SKM-1 (cell line): Measurements from ENCODE around the gene ZBTB5.

Experiments used
- DNase-seq: peaks from one replicate; lab custom pipeline; 2025; ENCODE audit not compliant: unreplicated experiment; lab: John Stamatoyannopoulos, UW

Gene ZBTB5

DNA sequence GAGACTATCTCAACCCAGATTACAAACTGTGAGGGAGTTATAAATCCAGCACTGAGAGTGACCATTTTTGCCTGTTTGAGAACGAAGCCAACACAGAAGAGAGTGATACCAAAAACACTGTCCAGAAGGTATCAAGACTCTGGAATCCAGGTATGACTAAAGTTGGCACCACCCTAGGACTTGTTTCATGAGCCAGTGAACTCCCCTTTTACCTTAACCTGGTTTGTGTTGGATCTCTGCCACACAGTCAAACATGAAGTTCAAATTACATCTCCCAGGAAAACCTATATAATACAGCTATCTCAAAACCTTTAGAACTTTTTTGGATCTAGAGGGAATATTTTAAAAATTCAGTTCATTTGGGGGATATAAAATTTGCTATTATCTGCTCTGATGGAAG is 11.4 kb downstream of the ZBTB5 start:
- DNase-seq: no peak

DNA sequence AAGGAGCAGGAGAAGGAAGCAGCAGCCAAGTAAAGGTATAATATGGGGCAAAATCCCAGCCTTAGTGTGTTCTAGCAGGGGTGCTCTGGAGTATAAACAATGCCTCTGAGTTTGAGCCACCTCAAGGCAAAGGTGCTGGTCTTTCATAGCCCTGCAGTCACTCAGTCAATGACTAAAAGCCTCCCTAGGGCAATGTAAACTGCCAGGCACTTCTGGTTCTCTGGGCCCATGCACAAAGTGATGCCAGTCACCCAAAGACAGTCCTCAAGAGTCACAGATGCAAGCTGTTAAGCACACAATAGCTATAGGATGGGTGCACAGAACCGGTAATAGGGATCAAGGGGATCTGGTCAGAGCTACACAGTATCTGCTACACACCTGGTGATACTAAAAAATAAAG is 12.6 kb downstream of the ZBTB5 start:
- no peak for DNase-seq

DNA sequence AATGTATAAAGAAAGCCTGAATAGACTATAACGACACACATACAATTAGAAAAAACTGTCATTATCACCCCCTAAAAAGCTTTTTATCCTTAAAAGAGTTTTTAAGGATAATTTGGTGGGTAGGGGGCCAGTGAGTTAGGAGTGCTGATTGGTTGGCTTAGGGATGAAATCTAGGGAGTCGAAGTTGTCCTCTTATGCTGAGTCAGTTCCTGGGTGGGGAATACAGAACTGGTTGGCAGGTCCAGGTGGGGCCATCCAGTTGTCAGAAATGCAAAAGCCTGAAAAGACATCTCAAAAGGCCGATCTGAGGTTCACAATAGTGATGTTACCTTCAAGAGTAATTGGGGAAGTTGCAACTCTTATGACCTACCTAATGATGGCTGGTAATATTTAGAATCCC is 13.6 kb downstream of the ZBTB5 start:
- DNase-seq: no peak

DNA sequence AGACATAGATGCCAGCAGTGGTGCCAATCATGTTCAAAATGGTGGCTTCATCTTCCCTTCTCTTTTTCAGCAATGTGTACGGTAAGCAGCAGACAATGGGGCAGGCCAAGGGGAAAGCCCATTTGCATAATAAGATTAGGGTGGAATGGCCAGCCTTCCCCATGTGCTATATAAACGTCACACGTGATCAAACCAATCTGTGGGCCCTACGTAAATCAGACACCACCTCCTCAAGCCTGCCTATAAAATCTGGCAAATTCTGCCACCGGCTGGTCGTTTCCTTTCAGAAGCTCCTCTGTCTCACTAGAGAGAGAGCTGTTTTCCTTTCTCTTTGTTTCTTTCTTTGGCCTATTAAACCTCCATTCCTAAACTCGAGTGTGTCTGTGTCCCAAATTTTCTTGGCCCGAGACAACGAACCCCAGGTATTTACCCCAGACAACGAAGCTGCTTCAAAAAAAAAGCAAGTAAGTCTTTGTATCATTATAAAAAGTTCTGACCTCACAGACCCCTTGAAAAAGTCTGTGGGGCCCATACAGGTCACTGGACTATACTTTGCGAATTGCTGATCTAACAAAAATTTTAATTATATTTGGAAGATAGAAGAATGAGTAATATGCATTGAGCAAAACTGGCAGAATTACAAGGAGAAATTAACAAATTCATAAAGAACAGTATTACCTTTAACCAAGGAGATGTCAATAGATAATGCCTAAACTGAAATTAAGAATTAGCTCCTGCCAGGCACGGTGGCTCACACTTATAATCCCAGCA is 15.2 kb downstream of the ZBTB5 start:
- no peak for DNase-seq

DNA sequence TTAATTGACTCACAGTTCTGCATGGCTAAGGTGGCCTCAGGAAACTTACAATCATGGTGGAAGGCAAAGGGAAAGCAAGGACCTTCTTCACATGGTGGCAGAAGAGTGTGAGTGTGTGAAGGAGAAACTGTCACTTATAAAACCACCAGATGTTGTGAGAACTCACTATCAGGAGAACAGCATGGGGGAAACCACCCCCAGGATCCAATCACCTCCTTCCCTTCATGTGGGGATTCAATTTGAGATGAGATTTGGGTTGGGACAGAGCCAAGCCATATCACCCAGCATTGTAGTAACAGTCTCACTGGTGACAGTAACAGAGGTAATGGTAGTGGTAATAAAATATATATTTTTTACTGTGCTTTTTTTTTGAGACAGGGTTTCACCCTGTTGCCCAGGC is 18.1 kb downstream of the ZBTB5 start:
- no peak for DNase-seq

DNA sequence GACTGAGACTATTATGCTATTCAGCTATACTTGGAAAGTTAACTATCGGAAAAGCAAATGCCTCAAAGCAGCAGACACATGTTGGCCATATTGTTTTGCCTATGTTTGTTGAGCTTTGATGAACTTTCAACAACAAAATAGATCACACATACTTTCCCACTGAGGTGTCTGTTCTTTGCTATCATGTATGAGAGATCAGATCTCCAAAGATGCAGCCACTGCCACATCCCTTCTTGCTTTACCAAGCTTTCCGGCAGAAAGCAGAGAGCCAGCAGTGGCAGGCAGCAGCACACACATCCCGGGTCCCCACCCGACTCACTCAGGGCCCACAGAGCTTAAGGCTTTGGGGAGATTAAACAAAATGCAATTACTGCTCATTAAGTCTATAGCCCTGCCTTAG is 18.8 kb downstream of the ZBTB5 start:
- no peak for DNase-seq

DNA sequence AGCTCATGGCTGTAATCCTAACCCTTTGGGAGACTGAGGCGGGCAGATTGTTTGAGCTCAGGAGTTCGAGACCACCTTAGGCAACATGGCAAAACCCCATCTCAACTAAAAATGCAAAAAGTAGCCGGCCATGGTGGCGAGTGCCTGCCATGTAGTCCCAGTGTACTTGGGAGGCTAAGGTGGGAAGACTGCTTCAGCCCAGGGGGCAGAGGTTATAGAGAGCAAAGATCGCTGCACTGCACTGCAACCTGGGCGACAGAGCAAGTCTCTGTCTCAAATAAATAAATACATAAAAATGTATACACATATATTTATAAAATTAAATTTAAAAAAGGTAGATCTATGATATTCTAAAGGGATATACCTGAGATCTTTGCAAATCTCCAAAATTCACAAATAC is 19.4 kb downstream of the ZBTB5 start:
- DNase-seq: no peak

DNA sequence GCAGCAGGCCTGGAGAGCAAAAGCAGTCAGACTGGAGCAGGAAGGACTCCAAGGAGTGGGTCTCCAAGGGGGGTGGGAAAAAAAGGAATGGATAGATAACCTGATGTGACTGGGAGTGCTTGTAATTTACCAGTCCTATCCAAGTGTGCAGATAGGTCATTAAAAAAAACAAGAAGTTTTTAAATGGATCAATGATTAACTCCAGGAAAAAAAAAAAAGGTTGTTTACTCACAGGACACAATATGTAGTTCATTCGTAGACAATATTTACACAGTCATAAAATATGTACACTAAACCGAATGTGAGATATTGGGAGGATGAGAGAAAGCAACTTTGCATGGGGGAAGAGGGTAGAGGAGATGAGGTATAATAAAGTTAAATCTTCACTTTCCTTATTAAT is 20.4 kb downstream of the ZBTB5 start:
- DNase-seq: no peak

DNA sequence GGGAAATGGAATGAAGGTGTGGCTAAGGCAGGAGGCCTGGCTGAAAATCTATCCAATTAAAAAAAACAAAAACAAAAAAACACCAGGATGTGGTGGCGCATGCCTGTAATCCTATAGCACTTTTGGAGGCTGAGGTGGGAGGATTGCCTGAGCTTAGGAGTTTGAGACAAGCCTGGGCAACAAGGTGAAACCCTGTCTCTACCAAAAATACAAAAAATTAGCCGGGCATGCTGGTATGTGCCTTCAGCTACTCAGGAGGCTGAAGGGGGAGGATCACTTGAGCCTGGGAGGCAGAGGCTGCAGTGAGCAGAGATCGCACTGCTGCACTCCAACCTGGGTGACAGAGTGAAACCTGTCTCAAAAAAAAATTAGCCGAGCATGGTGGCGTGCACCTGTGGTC is 21.7 kb downstream of the ZBTB5 start:
- no peak for DNase-seq

DNA sequence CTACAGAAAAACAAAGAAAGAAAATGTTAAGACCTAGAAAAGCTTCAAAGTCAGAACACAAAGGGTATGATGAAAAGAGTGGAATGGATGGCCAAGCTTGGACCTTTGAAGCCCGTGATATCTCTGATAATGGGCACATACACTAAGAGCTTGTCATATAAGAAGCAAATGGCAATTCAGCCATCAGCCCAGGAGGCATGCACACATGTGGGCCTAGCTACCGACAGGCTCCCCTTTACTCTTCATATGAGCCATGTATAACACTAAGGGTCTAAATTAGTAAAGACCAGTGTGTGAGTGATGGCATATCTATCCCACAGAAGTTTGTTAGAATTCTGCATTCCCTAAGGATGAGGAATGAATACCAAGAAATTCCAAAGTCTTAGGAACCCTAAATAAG is 22.7 kb downstream of the ZBTB5 start:
- no peak for DNase-seq

DNA sequence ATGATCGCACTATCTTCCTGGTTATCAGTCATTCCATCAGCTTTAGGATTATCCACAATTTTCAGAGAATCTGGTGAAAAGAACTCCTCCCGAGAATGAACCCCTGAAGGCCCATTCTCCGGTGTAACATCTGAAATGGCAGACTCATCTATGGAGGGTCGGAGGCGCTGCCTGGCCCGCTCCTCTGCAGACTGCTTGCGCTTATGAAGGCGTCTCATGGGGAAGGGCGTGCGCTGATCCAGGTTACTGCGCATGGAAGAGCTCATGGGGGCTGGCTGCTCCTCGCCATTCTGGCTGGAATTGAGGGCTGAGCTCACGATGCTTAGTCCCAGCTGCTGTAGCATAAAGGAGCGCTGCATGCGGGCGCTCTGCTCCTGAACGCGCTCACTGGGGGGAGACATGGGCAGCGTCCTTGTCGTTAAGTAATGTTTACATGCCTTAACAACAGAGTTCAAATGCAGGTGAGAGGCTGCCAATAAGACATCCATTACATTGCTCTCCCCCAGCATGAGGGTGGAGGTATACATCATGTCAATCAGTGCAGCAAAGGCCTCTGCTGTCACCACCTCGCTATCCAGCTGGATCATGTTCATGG is 23.4 kb downstream of the ZBTB5 start:
- no peak for DNase-seq

DNA sequence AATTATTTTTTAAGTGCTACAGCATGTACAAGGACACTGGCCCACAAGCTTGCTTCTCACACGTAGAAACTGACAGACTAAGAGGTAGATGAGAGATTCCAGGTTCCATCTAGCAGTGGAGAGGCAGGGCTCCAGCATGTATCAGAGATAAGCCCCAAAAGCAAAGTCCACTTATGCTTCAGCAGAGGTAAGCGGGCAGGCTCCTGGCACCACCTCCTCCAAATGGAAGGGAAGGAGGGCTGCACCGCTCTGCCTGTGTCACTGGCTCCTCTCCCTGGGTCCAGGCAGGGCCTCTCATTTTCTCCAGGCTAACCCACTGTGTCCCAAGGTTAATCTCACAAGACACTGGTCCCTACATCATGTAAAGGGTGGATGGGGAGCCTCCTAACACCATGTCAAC is 26.9 kb downstream of the ZBTB5 start:
- DNase-seq: no peak

DNA sequence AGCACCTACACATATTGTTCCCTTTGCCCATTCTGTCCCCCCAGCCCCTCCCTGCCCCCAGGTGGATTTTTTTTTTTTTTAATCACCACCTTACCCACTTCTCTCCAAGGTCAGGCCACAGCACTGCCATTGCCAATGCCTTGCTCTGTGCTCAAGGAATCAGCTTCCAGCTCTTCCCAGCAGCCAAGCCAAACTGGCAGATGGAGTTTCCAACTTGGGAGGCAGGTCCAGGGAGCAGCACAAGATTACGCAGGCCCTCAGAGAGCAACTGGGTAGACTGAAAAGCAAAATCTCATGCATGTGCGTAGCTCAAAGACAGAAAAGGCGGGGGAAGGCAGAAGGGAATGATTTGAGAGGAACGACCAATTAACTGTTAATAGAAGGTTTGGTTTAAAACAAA is 27.6 kb downstream of the ZBTB5 start:
- DNase-seq: no peak

DNA sequence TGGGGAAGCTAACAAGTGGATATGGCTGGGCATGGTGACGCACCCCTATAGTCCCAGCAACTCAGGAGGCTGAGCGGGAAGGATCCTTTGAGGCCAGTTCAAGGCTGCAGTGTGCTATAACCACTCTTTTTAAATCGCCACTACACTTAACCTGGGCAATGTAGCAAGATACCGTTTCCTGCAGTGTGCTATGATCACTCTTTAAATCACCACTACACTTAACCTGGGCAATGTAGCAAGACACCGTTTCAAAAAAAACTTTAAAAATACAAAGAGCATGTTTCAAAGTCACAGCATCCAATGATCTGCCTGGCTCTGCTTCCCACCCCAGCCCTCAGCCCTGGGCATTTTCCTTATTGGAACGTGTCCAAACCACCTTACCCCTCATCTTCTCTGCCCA is 28.2 kb downstream of the ZBTB5 start:
- DNase-seq: no peak

DNA sequence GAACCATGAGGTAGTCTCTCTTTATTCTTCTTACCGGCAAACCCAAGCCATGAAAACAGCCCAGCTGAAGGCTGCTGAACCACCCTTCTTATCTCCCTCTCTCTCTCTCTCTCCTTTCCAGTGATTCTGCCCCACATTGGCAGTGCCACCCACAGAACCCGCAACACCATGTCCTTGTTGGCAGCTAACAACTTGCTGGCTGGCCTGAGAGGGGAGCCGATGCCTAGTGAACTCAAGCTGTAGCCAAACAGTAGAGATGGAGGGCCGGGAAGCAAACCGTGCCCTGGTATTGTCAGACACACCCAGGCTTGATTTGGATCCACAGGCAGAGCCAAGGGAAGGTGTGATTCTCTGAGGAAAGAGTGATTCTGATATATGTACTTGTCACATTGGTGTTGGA is 28.7 kb downstream of the ZBTB5 start:
- DNase-seq: no peak

DNA sequence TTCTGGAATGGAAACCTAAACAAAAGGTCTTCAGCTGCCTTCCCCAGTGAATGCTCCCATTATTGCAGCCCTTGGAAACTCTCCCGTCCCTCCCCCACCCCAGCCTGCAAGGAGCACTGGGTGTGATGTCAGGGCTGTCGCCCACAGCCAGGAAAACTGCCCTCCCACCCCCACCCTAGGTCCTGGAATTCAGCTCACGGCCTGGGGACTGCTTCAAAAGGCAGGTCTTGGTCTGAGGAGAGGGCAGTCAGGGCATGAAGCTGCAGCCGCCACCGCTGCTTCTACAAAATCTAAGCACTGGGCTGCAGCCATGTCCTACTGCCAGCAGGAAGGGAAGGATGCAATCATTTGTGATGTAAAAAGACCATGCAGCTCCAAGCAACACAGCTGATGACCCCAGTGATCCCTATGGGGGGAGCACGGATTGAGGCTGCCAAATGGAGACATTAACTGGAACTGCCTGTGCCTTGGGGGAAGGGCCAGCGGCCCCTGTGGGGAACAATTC is 31.3 kb downstream of the ZBTB5 start:
- DNase-seq: no peak

DNA sequence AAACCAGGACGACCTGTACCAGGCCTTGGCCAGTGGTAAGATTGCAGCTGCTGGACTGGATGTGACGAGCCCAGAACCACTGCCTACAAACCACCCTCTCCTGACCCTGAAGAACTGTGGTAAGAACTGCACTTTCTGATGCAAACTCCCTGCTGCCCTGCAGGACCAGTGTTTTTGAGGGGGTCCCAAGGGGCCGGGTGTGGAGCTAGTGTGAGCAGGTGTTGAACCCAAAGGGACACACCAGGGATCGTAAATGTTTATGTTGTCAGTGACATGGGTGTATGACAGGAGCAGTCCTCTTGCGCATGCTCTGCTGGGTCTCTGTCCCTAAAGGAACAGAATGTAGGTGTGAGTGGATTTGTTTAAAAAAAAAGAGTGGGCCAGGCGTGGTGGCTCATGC is 33.2 kb downstream of the ZBTB5 start:
- no peak for DNase-seq

DNA sequence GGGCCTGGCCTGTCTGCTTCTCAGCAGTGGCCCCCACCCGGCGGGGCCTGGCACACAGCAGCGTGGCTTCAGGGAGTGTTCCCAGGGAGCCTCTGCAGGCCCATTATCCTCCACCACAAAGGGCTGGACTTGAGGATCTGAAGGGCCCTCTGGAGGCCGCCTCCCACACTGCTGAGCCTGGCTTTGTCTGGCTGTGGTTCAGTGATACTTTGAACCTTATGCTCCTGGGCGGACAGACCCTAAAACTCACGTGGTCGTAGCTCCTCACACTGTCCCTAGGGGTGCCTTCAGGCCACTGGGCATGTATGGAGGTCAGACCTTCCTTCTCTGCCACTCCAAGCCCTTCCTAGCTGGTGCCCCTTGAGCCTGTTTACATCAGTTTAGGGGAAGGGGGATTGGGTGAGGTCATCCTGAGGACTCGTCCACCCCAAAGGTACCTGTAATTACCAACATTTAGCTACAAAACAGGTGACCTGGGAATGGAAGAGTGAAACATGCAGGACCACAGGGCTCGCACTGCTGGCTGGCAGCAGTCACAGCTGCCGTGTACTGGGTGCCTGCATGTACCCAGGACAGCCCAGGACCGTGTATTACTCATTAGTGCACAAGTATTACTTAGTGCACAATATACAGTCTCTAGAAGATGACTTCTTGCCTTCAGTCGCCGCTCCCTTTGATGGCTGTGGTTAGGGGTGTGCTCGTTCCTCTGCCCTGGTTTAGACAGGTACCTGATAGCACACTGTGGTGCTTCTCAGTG is 34.2 kb downstream of the ZBTB5 start:
- DNase-seq: no peak

DNA sequence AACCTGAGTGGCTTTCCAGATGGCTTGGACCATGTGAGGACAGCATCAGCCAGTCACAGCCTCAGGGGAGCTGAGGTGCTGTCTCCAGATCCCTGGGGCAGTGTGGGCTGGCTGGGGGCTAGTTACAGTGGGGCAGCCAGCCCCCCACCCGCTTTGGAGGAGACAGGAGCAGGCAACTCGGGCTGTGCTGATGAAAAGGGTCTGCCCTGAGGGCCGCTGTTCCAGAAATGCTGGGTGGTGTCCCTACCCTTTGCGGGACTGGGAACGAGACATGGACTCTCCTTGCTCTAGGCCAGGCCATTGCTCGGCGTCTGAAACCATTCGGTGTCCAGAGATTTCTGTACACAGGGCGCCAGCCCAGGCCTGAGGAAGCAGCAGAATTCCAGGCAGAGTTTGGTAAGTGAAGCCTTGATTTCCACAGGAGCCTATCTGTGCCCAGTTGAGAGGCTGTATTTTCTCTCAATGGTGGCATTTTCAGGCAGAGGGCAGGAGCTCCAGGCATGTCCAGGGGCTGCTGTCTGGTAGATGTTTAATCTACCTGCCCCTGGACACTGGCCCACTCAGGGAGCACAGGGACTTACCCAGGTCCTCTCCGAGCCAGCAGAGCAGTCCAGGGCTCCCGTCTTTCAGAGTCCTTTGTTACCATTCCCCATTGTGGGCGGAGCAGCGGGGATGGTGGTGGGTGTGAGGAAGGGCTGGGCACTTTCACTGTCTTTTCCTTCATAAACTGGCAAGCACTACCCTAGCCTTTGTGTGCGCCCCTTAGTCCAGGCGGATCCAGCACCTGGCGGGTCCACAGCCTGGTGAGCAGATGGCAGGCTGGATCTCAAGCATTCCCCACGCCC is 35.6 kb downstream of the ZBTB5 start:
- DNase-seq: no peak

DNA sequence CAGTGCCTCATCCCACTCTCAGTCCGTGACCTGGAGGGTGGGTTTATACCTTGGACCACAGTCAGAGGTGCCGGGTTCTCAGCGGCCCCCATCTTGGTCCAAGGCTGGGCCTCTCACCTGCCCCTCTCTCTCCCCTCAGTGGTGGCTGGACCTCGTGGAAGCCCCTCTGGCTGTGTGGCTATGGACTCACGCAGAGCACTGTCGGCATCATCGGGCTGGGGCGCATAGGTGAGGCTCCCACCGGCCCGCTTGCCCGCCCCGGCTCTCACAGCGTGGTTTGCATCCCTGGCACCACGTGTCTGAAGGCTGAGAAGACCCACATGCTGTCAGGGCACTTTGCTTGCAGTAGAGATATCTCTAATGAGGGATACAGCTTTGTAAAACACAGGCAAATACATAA is 36.9 kb downstream of the ZBTB5 start:
- no peak for DNase-seq

DNA sequence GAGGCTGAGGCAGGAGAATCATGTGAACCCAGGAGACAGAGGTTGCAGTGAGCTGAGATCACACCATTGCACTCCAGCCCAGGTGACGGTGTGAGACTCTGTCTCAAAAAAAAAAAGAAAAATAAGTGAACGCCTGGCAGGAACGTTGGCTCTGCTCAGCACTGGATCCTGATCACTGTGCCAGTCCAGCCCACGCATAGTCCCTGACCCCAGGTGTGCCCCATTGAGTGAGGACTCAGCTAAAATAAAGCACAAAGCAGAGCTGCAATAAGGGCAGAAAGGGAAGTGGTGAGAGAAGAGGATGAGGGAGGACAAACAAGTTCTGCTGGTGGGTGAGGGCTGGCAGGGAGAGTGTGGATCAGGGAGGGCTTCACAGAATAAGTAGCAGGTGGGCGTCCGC is 38.4 kb downstream of the ZBTB5 start:
- DNase-seq: no peak
